NCI-H1694 (cell line): ENCODE data around the gene PPM1G.

Experiments used
- DNase-seq: peaks from one replicate; lab custom pipeline; 2025; lab: John Stamatoyannopoulos, UW

The PPM1G gene

GRCh38 chr2:27412419-27413152 lies 3.2 kb upstream of the PPM1G start:
- DNase-seq = no peak

GRCh38 chr2:27408601-27409320 lies 630 bp downstream of the PPM1G start:
- DNase-seq = no peak

GRCh38 chr2:27407798-27408491 lies 1.4 kb downstream of the PPM1G start:
- DNase-seq = peak; percentile 65

GRCh38 chr2:27400348-27401135 lies 8.8 kb downstream of the PPM1G start:
- DNase-seq = no peak

DNA sequence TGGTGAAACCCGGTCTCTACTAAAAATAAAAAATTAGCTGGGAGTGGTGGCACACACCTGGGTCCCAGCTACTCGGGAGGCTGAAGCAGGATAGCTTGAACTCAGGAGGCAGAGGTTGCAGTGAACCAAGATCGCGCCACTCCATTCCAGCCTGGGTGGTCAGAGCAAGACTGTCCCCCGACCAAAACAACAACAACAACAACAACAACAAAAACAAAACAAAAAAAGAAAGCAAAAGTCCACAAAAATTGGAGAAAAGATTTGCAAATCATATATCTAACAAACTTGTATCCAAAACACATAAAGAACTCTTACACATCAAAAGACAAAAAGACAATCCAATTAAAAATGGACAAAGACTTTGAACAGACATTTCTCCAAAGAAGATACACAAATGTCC lies 10.4 kb downstream of the PPM1G start:
- DNase-seq = no peak

- no peak for DNase-seq
Observed at GRCh38 chr2:27393225-27393624, 16.2 kb downstream of the PPM1G start.

- no peak for DNase-seq
Observed at GRCh38 chr2:27390822-27391679, 18.3 kb downstream of the PPM1G start.

DNA sequence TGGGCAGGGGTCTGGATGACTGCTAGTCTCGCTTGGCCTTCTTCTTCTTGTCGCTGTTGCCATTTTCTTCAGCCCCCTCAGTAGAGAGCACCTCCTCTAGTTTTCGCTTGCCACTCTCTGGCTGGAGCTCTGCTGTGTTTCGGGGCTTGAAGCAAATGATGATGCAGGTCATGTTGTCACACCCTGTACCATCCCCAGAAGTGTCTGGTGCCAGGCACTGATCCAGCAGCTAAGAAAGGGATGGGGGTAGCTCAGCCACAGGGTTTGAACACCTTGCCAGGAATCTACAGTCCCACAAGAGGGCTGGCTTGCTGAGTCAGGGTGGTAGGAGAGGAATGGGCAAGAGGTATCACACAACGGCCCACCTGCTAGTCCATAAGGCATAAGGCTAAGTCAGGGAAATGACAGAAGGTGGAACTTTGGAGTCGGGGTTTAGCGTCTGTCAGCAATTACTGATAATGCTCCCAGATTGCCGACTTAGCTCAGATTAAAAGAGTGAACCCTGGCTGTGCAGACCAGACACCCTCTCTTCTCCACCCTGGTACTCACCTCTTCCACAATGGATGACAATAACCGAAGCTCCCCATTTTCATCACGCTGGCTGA lies 27.7 kb downstream of the PPM1G start:
- DNase-seq = no peak

DNA sequence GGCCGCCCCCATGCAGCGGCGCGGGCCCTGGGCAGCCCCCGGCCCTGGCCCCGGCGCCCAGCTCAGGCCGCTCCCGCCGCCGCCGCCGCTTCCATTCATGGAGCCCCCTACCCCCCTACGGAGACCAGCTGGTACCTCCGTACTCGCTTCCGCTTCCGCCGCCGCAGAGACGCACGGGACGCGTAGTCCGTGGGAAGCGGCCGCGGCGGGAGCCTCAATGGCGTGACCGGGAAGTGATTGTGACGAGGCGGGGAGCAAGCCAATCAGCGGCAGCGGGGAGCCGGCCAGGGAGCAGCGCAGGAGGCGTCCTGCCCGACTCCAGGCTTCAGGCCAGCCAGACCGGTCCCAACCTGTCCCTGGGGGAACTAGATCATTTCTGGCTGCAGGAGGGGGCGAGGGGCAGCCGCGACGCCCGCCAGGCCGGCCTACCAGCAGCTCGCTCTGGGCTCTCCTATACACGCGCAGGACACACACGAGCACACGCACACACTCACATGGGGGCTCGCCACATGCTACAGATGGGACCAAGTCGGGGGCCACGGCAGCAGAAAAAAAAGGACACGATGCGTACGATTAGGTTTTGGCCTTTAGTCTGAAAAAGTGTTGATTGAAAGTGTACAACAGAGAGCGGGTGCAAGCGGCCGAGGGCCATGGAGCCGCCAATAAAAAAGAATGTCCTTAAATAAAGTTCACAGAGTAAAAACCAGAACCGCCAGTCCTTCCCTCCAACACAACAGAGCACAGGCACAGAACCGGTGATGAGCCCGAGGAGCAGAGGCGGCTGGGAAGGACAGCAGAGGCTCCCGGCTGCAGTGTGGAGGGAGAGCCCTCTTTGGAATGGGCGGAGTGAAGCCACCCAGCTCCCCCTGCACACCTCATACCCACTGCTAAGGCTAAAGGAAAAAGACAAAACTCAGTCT lies 28.5 kb downstream of the PPM1G start, which contains the start of gene ZNF513:
Gene ZNF513, minus strand, starts transcription at position 109 of the 920 bp plus-strand sequence. CDS start 208 bp downstream, outside the sequence.
- peak; percentile 78 for DNase-seq

DNA sequence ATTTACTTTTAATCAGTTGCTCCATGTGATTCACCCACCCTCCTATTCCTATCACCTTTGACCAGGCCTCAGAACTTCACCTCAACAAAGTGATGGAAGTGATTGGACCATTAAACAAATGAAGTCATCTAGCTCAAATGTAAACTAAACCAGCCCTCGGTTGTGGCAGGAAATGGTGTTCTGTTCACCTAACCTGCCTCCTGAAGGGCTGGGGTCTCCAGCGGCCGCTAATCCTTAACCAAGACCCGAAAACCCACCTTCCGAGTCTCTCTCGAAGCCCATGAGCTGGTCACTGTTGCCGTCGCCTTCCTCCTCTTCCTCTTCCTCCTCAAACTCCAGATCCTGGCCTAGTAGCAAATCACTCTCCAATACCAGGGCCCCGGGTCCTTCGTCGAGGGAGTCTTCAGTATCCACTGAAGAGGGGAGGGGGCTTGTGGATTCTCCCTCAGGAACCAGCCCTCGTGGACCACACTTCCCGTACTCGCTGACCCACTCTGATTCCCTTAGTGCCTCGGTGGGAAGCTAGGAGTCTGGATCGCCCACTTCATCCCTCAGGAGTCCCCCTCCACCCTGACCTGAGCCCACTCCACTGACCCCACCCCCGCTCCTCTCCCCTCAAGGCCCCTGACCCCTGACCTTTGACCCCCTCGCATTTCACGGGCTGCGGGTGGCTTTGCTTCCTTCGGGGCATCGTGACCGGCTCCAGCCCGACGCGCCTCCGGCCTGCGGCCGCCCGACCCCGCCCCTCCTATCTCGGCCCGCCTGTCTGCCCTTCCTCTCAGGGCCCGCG lies 29.4 kb downstream of the PPM1G start:
- DNase-seq = no peak

DNA sequence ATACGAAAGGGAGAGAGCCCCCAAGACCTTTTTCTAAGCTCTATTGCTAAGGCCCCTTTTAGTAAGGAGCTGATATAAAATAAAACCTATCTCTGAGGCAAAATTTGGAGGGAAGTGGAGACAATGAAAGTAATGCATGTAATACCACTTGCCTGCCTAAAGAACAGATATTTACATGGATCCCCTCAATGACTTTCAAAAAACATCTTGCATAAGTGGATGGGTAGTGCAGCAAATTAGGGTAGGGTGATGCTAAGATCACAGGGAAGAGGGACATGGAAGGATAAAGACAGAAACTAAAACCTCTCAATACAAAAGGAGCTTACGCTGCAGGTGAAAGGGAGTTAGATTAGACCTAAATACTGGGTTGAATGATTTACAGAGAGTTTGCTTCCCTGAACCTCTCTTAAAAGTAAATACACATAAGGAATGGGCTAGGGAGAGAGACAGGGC lies 30.0 kb downstream of the PPM1G start:
- DNase-seq = no peak

- DNase-seq = no peak
Observed at GRCh38 chr2:27378809-27379290, 30.5 kb downstream of the PPM1G start.

- DNase-seq = no peak
Observed at GRCh38 chr2:27378096-27378808, 31.1 kb downstream of the PPM1G start.

GRCh38 chr2:27377618-27378095 lies 31.7 kb downstream of the PPM1G start:
- DNase-seq = no peak

GRCh38 chr2:27376866-27377617 lies 32.3 kb downstream of the PPM1G start:
- DNase-seq = no peak

- no peak for DNase-seq
Observed at GRCh38 chr2:27376151-27376865, 33.1 kb downstream of the PPM1G start.
